HEK293 (cell line): ENCODE data around the gene TP73.
"Not testable (repeated sequence)": the region's sequence is repeated elsewhere in the genome, so short reads cannot be mapped to it uniquely, and the experiment has no call there.

Source experiments
- CTCF ChIA-PET: fragments of 350-600 bp; formaldehyde crosslinking; extraction: SDS; loops from one replicate; lab custom pipeline; 2021; ENCODE audit warnings: antibody characterized with exemption; lab: Yijun Ruan, JAX
- POLR2A ChIA-PET: fragments of 300-600 bp; formaldehyde crosslinking; extraction: SDS; loops from one replicate; lab custom pipeline; 2020; ENCODE audit warnings: antibody characterized with exemption, inconsistent platforms; lab: Yijun Ruan, JAX
- H3K27ac ChIP-seq: fragments of 200-500 bp; sonication (Bioruptor generic); 2 replicates; pipeline ENCODE4 v1.5.1; 2014; ENCODE audit warnings: low read depth, low read length, control low read depth, inconsistent platforms; ENCODE audit errors: extremely low read depth
- H3K36me3 ChIP-seq, 2 experiments: fragments of 200-500 bp in 1 of 2; sonication (Bioruptor generic) in 1 of 2; 1 replicate in 1 of 2; 2 replicates in 1 of 2; pipeline ENCODE4 v1.5.1; 2014 to 2017; ENCODE audit warnings: inconsistent platforms in 2 of 2, low read length in 2 of 2; ENCODE audit not compliant: control insufficient read depth in 2 of 2, insufficient read depth in 1 of 2
- H3K4me1 ChIP-seq: fragments of 200-500 bp; sonication (Bioruptor generic); 2 replicates; pipeline ENCODE4 v1.5.1; 2014; ENCODE audit warnings: mild to moderate bottlenecking, low read length, inconsistent platforms; ENCODE audit not compliant: control insufficient read depth, insufficient read depth
- H3K4me3 ChIP-seq: 2 replicates; pipeline ENCODE4 v1.5.1; 2011; ENCODE audit warnings: low read depth, mild to moderate bottlenecking, control low read depth, low read length, moderate library complexity
- H3K9me3 ChIP-seq: fragments of 200-500 bp; sonication (Bioruptor generic); 2 replicates; pipeline ENCODE4 v1.5.1; 2014; ENCODE audit warnings: low read depth, low read length, inconsistent platforms; ENCODE audit not compliant: control insufficient read depth, insufficient read depth
- PRDM10 ChIP-seq: fragments of 450-650 bp; formaldehyde crosslinking; IDR thresholded peaks from 2 replicates; pipeline ENCODE4 v1.5.1; 2016; ENCODE audit warnings: missing biosample characterization, missing genetic modification characterization
- YY2 ChIP-seq: fragments of 450-650 bp; formaldehyde crosslinking; IDR thresholded peaks from 2 replicates; pipeline ENCODE4 v1.5.1; 2016; ENCODE audit warnings: missing biosample characterization, missing genetic modification characterization
- ZFP37 ChIP-seq: fragments of 450-650 bp; formaldehyde crosslinking; IDR thresholded peaks from 2 replicates; pipeline ENCODE4 v1.5.1; 2016; ENCODE audit warnings: missing biosample characterization, missing genetic modification characterization
- ZNF169 ChIP-seq: fragments of 450-650 bp; formaldehyde crosslinking; IDR thresholded peaks from 2 replicates; pipeline ENCODE4 v1.5.1; 2016; ENCODE audit warnings: missing biosample characterization, missing genetic modification characterization
- ZNF274 ChIP-seq, 2 experiments: fragments of 200-500 bp in 1 of 2; fragments of 450-650 bp in 1 of 2; sonication (Bioruptor generic) in 1 of 2; formaldehyde crosslinking in 1 of 2; IDR thresholded peaks; 2 replicates each; pipeline versions ENCODE4 v1.5.1 to v1.6.1; 2014 to 2016; ENCODE audit warnings: borderline replicate concordance in 1 of 2, inconsistent platforms in 1 of 2, low read length in 1 of 2, missing biosample characterization in 1 of 2, missing genetic modification characterization in 1 of 2
- ZNF335 ChIP-seq: fragments of 450-650 bp; formaldehyde crosslinking; conservative IDR thresholded peaks from 2 replicates; pipeline ENCODE4 v1.5.1; 2016; ENCODE audit warnings: missing biosample characterization, missing genetic modification characterization
- ZNF571 ChIP-seq: fragments of 450-650 bp; formaldehyde crosslinking; IDR thresholded peaks from 2 replicates; pipeline ENCODE4 v1.5.0; 2017; ENCODE audit warnings: missing biosample characterization, missing genetic modification characterization
- ZNF624 ChIP-seq: fragments of 450-650 bp; formaldehyde crosslinking; IDR thresholded peaks from 2 replicates; pipeline ENCODE4 v1.5.1; 2017; ENCODE audit warnings: missing biosample characterization, missing genetic modification characterization
- ZNF704 ChIP-seq: fragments of 450-650 bp; formaldehyde crosslinking; IDR thresholded peaks from 2 replicates; pipeline ENCODE4 v1.5.1; 2016; ENCODE audit warnings: missing biosample characterization, missing genetic modification characterization
- ZNF792 ChIP-seq: fragments of 450-650 bp; formaldehyde crosslinking; IDR thresholded peaks from 2 replicates; pipeline ENCODE4 v1.5.1; 2016; ENCODE audit warnings: missing biosample characterization, missing genetic modification characterization
- ZSCAN30 ChIP-seq: fragments of 450-650 bp; IDR thresholded peaks from 2 replicates; pipeline ENCODE4 v1.5.1; 2018; ENCODE audit warnings: missing biosample characterization, mild to moderate bottlenecking, missing genetic modification characterization, moderate library complexity
- TF ChIP-seq, protein P1 (sequence below): fragments of 450-650 bp; formaldehyde crosslinking; IDR thresholded peaks from 2 replicates; pipeline ENCODE4 v1.5.1; 2016; ENCODE audit warnings: missing biosample characterization, missing genetic modification characterization
- TF ChIP-seq, protein P2 (sequence below): fragments of 450-650 bp; formaldehyde crosslinking; IDR thresholded peaks from 2 replicates; pipeline ENCODE4 v1.5.1; 2016; ENCODE audit warnings: missing biosample characterization, missing genetic modification characterization
- TF ChIP-seq, protein P3 (sequence below): fragments of 450-650 bp; formaldehyde crosslinking; IDR thresholded peaks from 2 replicates; pipeline ENCODE4 v1.5.1; 2016; ENCODE audit warnings: missing biosample characterization, missing genetic modification characterization

Gene TP73

DNA sequence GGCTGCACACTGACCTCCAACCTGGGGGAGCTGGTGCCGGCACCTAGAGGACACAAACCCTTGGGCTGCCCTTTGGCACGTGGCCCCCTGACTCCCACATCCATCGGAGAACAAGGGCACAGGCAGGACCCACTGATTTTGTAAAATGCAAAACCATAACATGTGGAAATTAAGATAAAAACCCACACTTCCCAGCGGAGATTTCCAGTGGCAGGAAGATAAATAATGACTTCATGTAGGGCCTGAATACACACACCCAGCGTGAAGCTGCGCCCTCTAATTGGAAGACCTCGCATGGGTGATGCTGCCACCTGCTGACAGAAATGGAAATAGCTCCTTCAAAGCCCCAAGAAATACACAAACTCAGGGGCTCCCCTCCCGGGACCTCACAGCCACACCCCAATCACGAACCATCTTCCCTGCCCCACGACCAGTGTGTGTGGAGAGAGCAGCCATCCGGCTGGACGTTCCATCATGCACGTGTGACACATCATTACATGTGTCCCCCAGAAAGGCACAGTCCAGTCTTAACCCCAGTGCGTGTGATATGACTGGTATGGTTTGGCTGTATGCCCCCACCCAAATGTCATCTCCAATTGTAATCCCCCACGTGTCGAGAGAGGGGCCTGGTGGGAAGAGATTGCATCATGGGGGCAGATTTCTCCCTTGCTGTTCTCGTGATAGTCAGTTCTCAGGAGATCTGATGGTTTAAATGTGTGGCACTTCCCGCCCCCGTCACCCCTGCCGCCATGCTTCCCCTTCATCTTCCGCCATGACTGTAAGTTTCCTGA lies 33.2 kb upstream of the TP73 start (continued):
- TF ChIP-seq, protein P1, sequence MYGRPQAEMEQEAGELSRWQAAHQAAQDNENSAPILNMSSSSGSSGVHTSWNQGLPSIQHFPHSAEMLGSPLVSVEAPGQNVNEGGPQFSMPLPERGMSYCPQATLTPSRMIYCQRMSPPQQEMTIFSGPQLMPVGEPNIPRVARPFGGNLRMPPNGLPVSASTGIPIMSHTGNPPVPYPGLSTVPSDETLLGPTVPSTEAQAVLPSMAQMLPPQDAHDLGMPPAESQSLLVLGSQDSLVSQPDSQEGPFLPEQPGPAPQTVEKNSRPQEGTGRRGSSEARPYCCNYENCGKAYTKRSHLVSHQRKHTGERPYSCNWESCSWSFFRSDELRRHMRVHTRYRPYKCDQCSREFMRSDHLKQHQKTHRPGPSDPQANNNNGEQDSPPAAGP (tag by site-specific recombination) = 0 out of 2 replicates have a peak, but pooled peaks have one; percentile 17
- no peak for TF ChIP-seq ZFP37 (tag by site-specific recombination)
- no peak for TF ChIP-seq ZNF792 (tag by site-specific recombination)
- TF ChIP-seq ZNF274 (IDR thresholded peaks at IDR 0.05; ENCODE audit: low read length) = no peak
- TF ChIP-seq ZNF274 (tag by site-specific recombination; IDR thresholded peaks at IDR 0.05; ENCODE audit: borderline replicate concordance) = no peak
- TF ChIP-seq ZNF704 = no peak
- no peak for TF ChIP-seq ZNF624 (tag by site-specific recombination)
- no peak for TF ChIP-seq ZNF571
- TF ChIP-seq ZNF335 (tag by site-specific recombination) = peak; percentile 76
- TF ChIP-seq, protein P2, sequence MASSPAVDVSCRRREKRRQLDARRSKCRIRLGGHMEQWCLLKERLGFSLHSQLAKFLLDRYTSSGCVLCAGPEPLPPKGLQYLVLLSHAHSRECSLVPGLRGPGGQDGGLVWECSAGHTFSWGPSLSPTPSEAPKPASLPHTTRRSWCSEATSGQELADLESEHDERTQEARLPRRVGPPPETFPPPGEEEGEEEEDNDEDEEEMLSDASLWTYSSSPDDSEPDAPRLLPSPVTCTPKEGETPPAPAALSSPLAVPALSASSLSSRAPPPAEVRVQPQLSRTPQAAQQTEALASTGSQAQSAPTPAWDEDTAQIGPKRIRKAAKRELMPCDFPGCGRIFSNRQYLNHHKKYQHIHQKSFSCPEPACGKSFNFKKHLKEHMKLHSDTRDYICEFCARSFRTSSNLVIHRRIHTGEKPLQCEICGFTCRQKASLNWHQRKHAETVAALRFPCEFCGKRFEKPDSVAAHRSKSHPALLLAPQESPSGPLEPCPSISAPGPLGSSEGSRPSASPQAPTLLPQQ (tag by site-specific recombination) = no peak

DNA sequence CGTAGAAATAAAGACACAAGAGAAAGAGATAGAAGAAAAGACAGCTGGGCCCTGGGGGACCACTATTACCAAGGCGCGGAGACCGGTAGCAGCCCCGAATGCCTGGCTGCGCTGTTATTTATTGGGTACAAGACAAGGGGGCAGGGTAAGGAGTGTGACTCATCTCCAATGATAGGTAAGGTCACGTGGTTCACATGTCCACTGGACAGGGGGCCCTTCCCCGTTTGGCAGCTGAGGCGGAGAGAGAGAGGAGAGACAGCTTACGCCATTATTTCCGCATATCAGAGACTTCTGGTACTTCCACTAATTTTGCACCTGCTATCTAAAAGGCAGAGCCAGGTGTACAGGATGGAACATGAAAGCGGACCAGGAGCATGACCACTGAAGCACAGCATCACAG lies 31.6 kb upstream of the TP73 start:
- H3K4me1 ChIP-seq = no peaks in the 10 kb centered on the region
- H3K4me3 ChIP-seq = no peak overlapping the region
- POLR2A ChIA-PET = interaction anchor here (1.2 kb wide), 2 partner anchors 11 to 130 kb away, joined by 3 read pairs; no protein-coding TSS in a partner anchor
- H3K36me3 ChIP-seq = no peaks in the 10 kb centered on the region
- CTCF ChIA-PET = interaction anchor here (0.6 to 7.8 kb wide), 22 partner anchors 9 to 179 kb away, joined by 3 to 120 read pairs (median 6); no protein-coding TSS in a partner anchor
- H3K27ac ChIP-seq = no peak overlapping the region
- TF ChIP-seq PRDM10 (tag by site-specific recombination) (no peak), ZNF169 (tag by site-specific recombination) (no peak), ZSCAN30 (tag by site-specific recombination) (no peak), YY2 (tag by site-specific recombination) (no peak)
- TF ChIP-seq, protein P3, sequence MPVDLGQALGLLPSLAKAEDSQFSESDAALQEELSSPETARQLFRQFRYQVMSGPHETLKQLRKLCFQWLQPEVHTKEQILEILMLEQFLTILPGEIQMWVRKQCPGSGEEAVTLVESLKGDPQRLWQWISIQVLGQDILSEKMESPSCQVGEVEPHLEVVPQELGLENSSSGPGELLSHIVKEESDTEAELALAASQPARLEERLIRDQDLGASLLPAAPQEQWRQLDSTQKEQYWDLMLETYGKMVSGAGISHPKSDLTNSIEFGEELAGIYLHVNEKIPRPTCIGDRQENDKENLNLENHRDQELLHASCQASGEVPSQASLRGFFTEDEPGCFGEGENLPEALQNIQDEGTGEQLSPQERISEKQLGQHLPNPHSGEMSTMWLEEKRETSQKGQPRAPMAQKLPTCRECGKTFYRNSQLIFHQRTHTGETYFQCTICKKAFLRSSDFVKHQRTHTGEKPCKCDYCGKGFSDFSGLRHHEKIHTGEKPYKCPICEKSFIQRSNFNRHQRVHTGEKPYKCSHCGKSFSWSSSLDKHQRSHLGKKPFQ (tag by site-specific recombination) = no peak
- no peaks in the 10 kb centered on the region for H3K9me3 ChIP-seq

GRCh38 chr1:3621151-3621671 lies 31.1 kb upstream of the TP73 start:
- ChIA-PET CTCF (interaction anchor here (0.6 to 7.8 kb wide), 22 partner anchors 8 to 804 kb away, joined by 3 to 120 read pairs (median 5); no protein-coding TSS in a partner anchor), POLR2A (interaction anchor here (1.2 kb wide), 2 partner anchors 11 to 130 kb away, joined by 3 read pairs; no protein-coding TSS in a partner anchor)
- not testable (repeated sequence) for H3K9me3 ChIP-seq, H3K4me1 ChIP-seq, H3K4me3 ChIP-seq, H3K27ac ChIP-seq, H3K36me3 ChIP-seq
